HepG2 (cell line): Measurements from ENCODE around the gene VAMP2. TPM values are rescaled to one million over a fixed set of nuclear protein-coding genes. Genes with fewer than 3 reads are reported as not detected.

Experiments
- EED ChIP-seq: sonication (generic); formaldehyde crosslinking; IDR thresholded peaks from 2 replicates; pipeline ENCODE4 v1.5.0; 2020; ENCODE audit warnings: mild to moderate bottlenecking, missing genetic modification reagents
- IRX3 ChIP-seq: sonication (generic); formaldehyde crosslinking; IDR thresholded peaks from 2 replicates; pipeline ENCODE4 v1.8.1; 2023; ENCODE audit warnings: mild to moderate bottlenecking, low read depth, missing genetic modification reagents, borderline replicate concordance
- RAD21 ChIP-seq: fragments of 450-650 bp; formaldehyde crosslinking; IDR thresholded peaks from 2 replicates; pipeline ENCODE4 v1.5.0; 2020; ENCODE audit warnings: mild to moderate bottlenecking
- RFX5 ChIP-seq: IDR thresholded peaks from 2 replicates; pipeline ENCODE4 v1.6.1; 2011; ENCODE audit warnings: low read depth, low read length, improper control_type of control experiment
- SOX6 ChIP-seq, 2 experiments: fragments of 450-650 bp in 1 of 2; sonication (generic) in 1 of 2; formaldehyde crosslinking in 1 of 2; IDR thresholded peaks; 2 replicates each; pipeline versions ENCODE4 v1.4.0 to v1.6.1; 2017 to 2020; ENCODE audit warnings: antibody characterized with exemption in 1 of 2, mild to moderate bottlenecking in 1 of 2, missing genetic modification reagents in 1 of 2
- SP1 ChIP-seq, 2 experiments: fragments of 450-650 bp in 1 of 2; sonication (generic) in 1 of 2; formaldehyde crosslinking in 1 of 2; IDR thresholded peaks; 2 replicates each; pipeline versions ENCODE4 v1.4.0 to v1.6.1; 2016 to 2020; ENCODE audit warnings: missing genetic modification reagents in 1 of 2
- TEAD3 ChIP-seq: optimal IDR thresholded peaks from 2 replicates; pipeline ENCODE3; 2016; ENCODE audit warnings: borderline replicate concordance
- ZFX ChIP-seq: sonication (generic); formaldehyde crosslinking; IDR thresholded peaks from 2 replicates; pipeline ENCODE4 v1.4.0; 2020; ENCODE audit warnings: mild to moderate bottlenecking, low read depth, missing genetic modification reagents, moderate library complexity
- ZNF225 ChIP-seq: sonication (generic); formaldehyde crosslinking; IDR thresholded peaks from 2 replicates; pipeline ENCODE4 v1.4.0; 2020; ENCODE audit warnings: mild to moderate bottlenecking, missing genetic modification reagents
- ZNF567 ChIP-seq: sonication (generic); formaldehyde crosslinking; IDR thresholded peaks from 2 replicates; pipeline ENCODE4 v1.8.1; 2023; ENCODE audit warnings: mild to moderate bottlenecking, missing genetic modification reagents, borderline replicate concordance
- ZSCAN12 ChIP-seq: sonication (generic); formaldehyde crosslinking; IDR thresholded peaks from 2 replicates; pipeline ENCODE4 v1.9.0; 2021; ENCODE audit warnings: mild to moderate bottlenecking, missing genetic modification reagents
- polyA plus RNA-seq, 8 experiments: library from polyadenylated mRNA; depleted of rRNA in 3 of 8; stranded (reverse) in 7 of 8; unstranded in 1 of 8; fragments of >200 nt; fragmentation: Illumina TruSeq in 4 of 8; extraction: Trizol in 4 of 8; gene quantifications; 2 replicates each; pipeline versions ENCODE4 v1.2.1 to v1.2.3, GENCODE V29; 2011 to 2016; ENCODE audit warnings: low read depth in 4 of 8, missing spikeins in 1 of 8, mixed read lengths in 1 of 8; ENCODE audit not compliant: insufficient read depth in 1 of 8
- total RNA-seq, 5 experiments: library from RNA; depleted of rRNA; stranded (reverse); fragments of >200 nt; fragmentation: Illumina TruSeq; extraction: Trizol; gene quantifications; 2 replicates each; pipeline ENCODE4 v1.2.3, GENCODE V29; 2016; ENCODE audit warnings: low read depth in 1 of 5
- TF ChIP-seq, protein P1 (sequence below): sonication (generic); formaldehyde crosslinking; IDR thresholded peaks from 2 replicates; pipeline ENCODE4 v1.5.1; 2020; ENCODE audit warnings: mild to moderate bottlenecking, missing genetic modification reagents, moderate library complexity
- TF ChIP-seq, protein P2 (sequence below): fragments of 450-650 bp; IDR thresholded peaks from 2 replicates; pipeline ENCODE4 v1.6.1; 2016
- TF ChIP-seq, protein P3 (sequence below): sonication (generic); formaldehyde crosslinking; IDR thresholded peaks from 2 replicates; pipeline ENCODE4 v1.4.0; 2020; ENCODE audit warnings: missing genetic modification reagents
- TF ChIP-seq, protein P4 (sequence below): sonication (generic); formaldehyde crosslinking; IDR thresholded peaks from 2 replicates; pipeline ENCODE4 v1.4.0; 2020; ENCODE audit warnings: mild to moderate bottlenecking, missing genetic modification reagents, borderline replicate concordance

VAMP2 gene
- total and polyA plus RNA-seq, 2 of the 13 experiments (the other 11 are each of a cell fraction or from before 2014, with no cell fraction given): 3.9 to 17.2 TPM

DNA sequence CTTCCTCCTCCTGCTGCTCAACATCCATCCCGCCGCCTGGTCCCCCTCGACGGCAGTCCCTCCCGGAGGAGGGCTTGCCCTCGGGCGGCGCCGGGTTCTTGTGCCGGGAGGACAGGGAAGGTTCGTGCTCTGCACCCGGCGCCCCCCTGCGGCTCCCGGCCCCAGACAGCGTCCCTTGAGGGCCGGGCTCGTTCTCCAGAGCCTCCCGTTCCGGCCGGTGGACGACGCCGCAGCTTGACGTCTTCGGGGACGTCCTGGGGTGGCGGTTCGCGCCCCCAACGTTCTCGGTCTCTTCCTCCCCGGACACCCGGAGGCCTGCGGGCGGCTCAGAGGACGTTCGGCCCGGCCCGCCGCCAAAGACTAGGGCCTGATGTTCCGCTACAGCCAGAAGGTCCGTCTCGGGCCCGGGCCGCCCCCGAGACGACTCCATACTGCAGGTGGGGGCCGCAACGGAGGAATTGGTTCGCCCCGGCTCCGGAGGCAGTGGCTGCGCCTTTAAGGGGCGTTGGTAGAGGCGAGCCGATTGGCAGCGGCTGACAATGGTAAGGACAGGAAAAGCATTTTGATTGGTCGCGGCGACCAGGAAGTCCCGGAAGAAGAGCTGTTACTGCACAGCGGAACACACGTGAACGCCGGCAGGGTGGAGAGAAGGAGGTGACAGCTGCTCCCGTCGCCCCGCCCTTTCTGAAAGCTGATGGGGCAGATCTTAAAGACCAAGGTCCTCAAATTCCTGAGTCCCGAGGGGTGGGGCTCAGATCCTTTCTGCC lies 27.1 kb upstream of the VAMP2 start, which contains the start of gene BORCS6 (continued):
- TF ChIP-seq, protein P1, sequence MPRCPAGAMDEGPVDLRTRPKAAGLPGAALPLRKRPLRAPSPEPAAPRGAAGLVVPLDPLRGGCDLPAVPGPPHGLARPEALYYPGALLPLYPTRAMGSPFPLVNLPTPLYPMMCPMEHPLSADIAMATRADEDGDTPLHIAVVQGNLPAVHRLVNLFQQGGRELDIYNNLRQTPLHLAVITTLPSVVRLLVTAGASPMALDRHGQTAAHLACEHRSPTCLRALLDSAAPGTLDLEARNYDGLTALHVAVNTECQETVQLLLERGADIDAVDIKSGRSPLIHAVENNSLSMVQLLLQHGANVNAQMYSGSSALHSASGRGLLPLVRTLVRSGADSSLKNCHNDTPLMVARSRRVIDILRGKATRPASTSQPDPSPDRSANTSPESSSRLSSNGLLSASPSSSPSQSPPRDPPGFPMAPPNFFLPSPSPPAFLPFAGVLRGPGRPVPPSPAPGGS: peak; percentile 34; the same call in 1 of the 2 replicates
- TF ChIP-seq, protein P2, sequence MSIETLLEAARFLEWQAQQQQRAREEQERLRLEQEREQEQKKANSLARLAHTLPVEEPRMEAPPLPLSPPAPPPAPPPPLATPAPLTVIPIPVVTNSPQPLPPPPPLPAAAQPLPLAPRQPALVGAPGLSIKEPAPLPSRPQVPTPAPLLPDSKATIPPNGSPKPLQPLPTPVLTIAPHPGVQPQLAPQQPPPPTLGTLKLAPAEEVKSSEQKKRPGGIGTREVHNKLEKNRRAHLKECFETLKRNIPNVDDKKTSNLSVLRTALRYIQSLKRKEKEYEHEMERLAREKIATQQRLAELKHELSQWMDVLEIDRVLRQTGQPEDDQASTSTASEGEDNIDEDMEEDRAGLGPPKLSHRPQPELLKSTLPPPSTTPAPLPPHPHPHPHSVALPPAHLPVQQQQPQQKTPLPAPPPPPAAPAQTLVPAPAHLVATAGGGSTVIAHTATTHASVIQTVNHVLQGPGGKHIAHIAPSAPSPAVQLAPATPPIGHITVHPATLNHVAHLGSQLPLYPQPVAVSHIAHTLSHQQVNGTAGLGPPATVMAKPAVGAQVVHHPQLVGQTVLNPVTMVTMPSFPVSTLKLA: peak; percentile 61
- TF ChIP-seq, protein P3, sequence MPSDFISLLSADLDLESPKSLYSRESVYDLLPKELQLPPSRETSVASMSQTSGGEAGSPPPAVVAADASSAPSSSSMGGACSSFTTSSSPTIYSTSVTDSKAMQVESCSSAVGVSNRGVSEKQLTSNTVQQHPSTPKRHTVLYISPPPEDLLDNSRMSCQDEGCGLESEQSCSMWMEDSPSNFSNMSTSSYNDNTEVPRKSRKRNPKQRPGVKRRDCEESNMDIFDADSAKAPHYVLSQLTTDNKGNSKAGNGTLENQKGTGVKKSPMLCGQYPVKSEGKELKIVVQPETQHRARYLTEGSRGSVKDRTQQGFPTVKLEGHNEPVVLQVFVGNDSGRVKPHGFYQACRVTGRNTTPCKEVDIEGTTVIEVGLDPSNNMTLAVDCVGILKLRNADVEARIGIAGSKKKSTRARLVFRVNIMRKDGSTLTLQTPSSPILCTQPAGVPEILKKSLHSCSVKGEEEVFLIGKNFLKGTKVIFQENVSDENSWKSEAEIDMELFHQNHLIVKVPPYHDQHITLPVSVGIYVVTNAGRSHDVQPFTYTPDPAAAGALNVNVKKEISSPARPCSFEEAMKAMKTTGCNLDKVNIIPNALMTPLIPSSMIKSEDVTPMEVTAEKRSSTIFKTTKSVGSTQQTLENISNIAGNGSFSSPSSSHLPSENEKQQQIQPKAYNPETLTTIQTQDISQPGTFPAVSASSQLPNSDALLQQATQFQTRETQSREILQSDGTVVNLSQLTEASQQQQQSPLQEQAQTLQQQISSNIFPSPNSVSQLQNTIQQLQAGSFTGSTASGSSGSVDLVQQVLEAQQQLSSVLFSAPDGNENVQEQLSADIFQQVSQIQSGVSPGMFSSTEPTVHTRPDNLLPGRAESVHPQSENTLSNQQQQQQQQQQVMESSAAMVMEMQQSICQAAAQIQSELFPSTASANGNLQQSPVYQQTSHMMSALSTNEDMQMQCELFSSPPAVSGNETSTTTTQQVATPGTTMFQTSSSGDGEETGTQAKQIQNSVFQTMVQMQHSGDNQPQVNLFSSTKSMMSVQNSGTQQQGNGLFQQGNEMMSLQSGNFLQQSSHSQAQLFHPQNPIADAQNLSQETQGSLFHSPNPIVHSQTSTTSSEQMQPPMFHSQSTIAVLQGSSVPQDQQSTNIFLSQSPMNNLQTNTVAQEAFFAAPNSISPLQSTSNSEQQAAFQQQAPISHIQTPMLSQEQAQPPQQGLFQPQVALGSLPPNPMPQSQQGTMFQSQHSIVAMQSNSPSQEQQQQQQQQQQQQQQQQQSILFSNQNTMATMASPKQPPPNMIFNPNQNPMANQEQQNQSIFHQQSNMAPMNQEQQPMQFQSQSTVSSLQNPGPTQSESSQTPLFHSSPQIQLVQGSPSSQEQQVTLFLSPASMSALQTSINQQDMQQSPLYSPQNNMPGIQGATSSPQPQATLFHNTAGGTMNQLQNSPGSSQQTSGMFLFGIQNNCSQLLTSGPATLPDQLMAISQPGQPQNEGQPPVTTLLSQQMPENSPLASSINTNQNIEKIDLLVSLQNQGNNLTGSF: no peak
- TF ChIP-seq IRX3 (0 out of 2 replicates have a peak, but pooled peaks have one; percentile 52), SOX6 (IDR thresholded peaks at IDR 0.05) (no peak), SOX6 (CRISPR knock-in tag; IDR thresholded peaks at IDR 0.05) (no peak; the same call in 1 of the 2 replicates), ZFX (CRISPR knock-in tag) (peak; percentile 68), EED (CRISPR knock-in tag) (no peak), TEAD3 (peak; percentile 7), ZNF225 (CRISPR knock-in tag) (no peak), SP1 (IDR thresholded peaks at IDR 0.05) (no peak), SP1 (CRISPR knock-in tag; IDR thresholded peaks at IDR 0.05) (peak; percentile 81), RAD21 (CRISPR knock-in tag) (peak; percentile 18; the same call in 1 of the 2 replicates), RFX5 (peak; percentile 47; the same call in 1 of the 2 replicates), ZSCAN12 (no peak), ZNF567 (CRISPR knock-in tag) (no peak)
- TF ChIP-seq, protein P4, sequence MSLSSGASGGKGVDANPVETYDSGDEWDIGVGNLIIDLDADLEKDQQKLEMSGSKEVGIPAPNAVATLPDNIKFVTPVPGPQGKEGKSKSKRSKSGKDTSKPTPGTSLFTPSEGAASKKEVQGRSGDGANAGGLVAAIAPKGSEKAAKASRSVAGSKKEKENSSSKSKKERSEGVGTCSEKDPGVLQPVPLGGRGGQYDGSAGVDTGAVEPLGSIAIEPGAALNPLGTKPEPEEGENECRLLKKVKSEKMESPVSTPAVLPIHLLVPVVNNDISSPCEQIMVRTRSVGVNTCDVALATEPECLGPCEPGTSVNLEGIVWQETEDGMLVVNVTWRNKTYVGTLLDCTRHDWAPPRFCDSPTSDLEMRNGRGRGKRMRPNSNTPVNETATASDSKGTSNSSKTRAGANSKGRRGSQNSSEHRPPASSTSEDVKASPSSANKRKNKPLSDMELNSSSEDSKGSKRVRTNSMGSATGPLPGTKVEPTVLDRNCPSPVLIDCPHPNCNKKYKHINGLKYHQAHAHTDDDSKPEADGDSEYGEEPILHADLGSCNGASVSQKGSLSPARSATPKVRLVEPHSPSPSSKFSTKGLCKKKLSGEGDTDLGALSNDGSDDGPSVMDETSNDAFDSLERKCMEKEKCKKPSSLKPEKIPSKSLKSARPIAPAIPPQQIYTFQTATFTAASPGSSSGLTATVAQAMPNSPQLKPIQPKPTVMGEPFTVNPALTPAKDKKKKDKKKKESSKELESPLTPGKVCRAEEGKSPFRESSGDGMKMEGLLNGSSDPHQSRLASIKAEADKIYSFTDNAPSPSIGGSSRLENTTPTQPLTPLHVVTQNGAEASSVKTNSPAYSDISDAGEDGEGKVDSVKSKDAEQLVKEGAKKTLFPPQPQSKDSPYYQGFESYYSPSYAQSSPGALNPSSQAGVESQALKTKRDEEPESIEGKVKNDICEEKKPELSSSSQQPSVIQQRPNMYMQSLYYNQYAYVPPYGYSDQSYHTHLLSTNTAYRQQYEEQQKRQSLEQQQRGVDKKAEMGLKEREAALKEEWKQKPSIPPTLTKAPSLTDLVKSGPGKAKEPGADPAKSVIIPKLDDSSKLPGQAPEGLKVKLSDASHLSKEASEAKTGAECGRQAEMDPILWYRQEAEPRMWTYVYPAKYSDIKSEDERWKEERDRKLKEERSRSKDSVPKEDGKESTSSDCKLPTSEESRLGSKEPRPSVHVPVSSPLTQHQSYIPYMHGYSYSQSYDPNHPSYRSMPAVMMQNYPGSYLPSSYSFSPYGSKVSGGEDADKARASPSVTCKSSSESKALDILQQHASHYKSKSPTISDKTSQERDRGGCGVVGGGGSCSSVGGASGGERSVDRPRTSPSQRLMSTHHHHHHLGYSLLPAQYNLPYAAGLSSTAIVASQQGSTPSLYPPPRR: 0 out of 2 replicates have a peak, but pooled peaks have one; percentile 41
